ENCODE data around the gene ASCL4.
"Not testable (repeated sequence)": the region's sequence is repeated elsewhere in the genome, so short reads cannot be mapped to it uniquely, and the experiment has no call there.

Gene ASCL4, protein sequence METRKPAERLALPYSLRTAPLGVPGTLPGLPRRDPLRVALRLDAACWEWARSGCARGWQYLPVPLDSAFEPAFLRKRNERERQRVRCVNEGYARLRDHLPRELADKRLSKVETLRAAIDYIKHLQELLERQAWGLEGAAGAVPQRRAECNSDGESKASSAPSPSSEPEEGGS

GRCh38 chr12:107774349-107775029 lies at the start of gene ASCL4:
ASCL4 (plus strand) TSS chr12:107774704; CDS start chr12:107775219, 515 bp downstream.
- DNase-seq = no peak

- not testable (repeated sequence) for DNase-seq
Observed at GRCh38 chr12:107727327-107727726, 47.2 kb upstream of the ASCL4 start.

- not testable (repeated sequence) for DNase-seq
Observed at GRCh38 chr12:107727742-107728141, 46.8 kb upstream of the ASCL4 start.

DNA sequence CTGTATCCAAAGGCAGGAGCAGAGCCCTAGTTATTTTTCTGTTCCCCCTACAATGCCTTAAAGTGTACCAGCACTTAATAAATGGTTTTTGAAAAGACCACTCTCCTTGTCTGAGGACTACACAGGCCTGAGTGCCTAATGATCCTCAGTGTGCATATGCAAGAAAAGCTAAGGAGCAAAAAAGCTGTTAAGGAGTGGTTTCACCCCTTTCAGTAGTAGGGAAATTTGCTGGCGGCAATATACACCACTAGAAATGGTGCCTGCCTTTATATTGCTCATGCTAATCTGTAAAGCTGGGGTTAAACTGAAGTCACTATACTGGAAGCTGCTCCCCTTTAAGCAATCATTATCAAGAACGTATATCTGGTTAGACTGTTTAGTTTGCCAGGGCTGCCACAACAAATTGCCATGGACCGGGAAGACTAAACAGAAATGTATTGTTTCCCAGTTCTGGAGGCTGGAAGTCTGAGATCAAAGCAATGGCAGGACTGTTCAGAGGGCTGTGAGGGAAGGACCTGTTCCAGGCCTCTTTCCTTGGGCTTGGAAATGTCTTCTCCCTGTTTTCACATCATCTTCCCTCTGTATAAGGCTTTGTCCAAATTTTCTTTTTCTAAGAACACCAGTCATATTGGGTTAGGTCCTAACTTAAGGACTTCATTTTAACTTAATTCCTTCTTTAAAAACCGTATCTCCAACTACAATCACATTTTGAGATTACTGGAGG lies 43.7 kb upstream of the ASCL4 start:
- no peak for DNase-seq

DNA sequence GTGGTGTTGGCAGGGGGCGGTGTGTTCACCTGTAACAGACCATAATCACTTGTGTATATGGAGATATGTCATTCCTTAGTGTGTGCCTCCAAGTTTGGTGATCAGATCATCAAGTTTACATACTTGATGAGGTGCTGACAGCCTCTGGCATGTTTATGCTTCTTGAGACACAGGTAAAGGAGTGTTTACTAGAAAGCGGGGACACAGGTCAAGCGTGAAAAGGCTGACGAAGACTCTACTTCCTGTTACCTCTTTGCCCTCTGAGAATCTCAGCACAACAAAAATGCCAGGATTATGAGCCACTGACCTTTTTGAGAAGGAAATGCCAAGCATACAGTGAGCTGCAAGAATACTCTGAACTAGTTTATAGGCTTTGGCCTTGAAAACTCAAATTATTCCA lies 43.1 kb upstream of the ASCL4 start:
- DNase-seq = no peak

- no peak for DNase-seq
Observed at GRCh38 chr12:107732365-107732764, 42.1 kb upstream of the ASCL4 start.

GRCh38 chr12:107734139-107734538 lies 40.4 kb upstream of the ASCL4 start:
- DNase-seq = no peak

DNA sequence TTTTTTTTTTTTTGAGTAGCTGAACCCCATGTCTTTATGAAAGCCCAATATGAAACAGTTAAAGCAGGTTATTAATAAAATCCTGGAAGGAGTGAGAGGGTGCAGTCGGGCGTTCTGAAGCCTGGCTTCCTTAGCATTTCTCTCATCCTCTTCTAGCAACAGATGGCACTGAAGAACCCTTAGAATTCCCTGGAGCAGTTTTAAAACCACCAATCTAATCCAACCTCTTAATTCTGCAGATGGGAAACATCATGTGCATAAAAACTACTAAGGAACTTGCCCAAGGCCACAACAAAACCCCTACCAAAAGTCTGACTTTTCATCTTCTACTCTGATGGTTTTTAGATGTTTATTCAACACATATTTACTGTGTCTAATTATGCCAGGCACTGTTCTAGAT lies 38.7 kb upstream of the ASCL4 start:
- DNase-seq = no peak

DNA sequence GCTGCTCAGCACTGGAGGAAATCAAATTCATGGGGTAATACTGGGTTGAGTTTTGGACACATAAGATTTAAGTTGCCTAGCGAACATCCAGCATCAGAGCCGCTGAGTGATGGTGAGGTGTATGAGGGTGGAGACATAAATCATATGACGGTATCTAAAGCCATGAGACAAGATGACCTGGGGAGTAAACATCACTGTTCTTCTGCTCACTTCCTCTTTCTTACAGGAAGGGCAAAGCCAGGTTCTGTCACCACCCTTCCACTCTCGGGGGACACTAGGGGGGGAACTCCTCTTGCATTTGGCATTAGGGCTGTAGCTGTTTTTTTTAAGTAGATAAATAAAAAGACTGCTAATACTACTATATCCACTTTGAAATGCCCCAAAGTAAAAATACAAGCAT lies 37.6 kb upstream of the ASCL4 start:
- no peak for DNase-seq

DNA sequence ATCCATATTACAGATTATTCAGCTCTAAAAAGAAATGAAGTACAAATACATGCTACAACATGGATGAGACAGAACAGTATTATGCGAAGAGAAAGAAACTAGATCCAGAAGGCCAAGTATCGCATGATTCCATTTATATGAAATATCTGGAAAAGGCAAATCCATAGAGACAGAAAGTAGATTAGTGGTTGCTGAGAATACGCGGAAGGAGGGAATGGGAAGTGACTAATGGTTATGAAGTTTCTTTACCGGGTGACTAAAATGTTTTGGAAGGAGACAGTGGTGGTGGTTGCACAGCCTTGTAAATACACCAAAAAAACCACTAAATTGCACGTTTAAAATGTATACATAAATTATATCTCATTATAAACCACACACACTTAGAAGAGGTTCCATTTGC lies 26.0 kb upstream of the ASCL4 start:
- no peak for DNase-seq

GRCh38 chr12:107749083-107749482 lies 25.4 kb upstream of the ASCL4 start:
- no peak for DNase-seq

DNA sequence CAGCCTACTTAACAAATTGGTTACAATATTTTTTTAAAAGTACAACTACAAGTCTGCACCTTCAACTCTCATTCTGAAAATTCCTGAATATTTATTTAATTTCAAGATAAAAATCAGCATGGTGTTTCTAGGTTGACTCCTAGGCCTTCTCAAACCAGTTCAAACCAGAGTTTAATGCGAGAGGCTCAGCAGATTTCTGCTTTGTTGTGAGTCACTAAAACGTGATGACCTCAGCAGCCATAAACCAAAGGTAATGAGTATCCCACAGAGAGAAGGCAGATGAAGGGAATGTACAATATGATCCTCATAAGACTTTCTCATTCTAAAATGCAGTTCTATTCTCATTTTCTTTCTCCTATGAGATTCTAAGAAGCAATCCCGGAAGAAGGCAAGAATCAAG lies 15.1 kb upstream of the ASCL4 start:
- no peak for DNase-seq

DNA sequence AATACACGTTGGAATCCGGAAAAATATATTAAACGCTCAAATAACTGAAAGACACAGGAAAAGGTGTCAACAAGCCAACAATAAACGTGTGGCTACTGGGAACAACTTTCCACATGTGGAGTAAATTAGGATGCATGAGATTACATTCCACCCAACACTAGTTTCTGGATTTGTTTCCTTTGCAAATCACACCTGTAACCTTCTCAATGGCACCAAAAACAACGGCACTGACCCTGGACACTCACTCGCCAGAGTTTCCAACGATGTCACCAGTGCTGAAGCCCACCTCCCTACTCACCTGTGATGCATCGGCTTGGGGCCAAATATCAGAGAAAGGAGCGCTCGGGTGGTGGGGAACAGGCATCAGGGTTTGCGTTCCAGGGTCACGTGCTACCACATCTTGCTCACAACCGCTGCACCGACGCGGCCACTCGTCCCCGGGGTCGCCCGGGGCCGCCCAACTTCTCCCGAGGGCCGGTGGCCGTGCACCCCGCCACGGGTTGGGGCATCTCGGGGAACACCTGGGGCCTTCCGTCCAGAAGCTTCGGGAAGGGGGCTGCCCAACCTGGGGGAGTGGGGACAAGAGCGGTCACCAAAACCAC lies 14.2 kb upstream of the ASCL4 start:
- peak; percentile 19 for DNase-seq

DNA sequence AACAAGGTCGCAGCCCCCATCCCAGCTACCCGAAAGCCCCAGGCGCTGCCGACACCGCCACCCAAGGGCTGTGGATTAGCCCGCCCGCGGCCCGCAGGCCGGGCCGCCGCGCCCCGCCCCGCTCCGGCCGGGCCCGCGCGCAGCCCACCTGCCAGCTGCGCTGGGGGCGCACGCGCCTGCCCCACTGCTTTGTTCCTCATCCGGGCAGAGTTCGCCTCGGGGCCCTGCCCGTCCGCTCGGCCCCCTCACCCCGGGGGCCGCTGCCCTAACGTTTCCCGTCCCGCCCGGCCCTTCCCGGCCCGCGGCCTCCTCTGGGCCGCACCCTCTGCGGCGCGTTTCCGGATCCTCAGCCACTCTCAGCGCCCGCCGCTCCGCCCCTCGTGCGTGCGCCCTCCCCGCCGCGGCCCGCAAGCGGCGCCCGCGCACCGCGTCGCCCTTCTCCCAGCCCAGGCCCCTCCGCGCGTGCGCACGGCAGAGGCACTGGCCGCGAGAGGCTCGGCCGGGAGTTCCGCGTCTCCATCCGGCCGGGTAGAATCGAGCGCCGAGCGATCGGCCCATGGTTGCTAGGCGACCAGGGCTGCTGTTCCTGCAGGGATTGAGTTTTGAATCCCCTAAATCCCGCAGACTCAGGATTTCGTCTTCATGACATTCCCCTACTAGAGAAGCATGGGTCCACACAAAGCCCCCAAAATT lies 13.5 kb upstream of the ASCL4 start, which contains the start of gene PRDM4:
TSS of gene PRDM4 (minus strand) at position 329 of the 693 bp plus-strand sequence. CDS start 622 bp downstream, outside the sequence.
- peak; percentile 86 for DNase-seq

- no peak for DNase-seq
Observed at GRCh38 chr12:107761502-107761904, 13.0 kb upstream of the ASCL4 start.

- no peak for DNase-seq
Observed at GRCh38 chr12:107762874-107763273, 11.6 kb upstream of the ASCL4 start.

DNA sequence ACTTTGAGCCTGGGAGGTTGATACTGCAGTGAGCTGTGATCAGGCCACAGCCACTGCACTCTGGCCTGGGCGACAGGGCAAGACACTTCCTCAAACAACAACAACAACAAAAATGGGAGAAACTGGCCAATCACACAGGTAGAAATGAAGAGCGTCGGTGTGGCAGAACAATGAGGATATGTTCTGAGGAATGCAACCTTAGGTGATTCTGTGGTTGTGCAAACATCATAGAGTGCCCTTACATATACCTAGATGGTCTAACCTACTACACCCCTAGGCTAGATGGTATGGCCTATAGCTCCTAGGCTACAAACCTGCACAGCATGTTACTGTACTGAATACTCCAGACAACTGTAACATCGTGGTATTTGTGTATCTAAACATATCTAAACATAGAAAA lies 9.9 kb upstream of the ASCL4 start:
- no peak for DNase-seq

DNA sequence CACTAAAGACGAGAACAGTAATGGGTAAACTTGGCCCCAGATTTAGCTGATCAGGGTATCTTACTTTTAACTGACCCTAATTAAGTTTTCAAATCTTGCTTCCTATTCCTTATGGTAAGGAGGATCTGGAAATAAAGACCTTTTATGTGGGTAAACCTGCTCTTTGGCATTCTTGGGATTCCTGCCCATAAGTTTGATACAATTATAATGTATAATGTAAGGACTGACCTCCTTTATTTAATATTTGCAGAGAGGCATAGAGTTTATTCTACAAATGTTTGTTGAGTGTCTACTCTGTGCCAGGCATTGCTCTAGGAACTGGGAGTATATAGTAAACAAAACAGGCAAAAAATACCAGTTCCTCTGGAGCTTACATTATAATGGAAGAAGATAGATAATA lies 9.2 kb upstream of the ASCL4 start:
- no peak for DNase-seq

- no peak for DNase-seq
Observed at GRCh38 chr12:107767466-107767865, 7.0 kb upstream of the ASCL4 start.

- DNase-seq = no peak
Observed at GRCh38 chr12:107775093-107775721, 703 bp downstream of the ASCL4 start.

DNA sequence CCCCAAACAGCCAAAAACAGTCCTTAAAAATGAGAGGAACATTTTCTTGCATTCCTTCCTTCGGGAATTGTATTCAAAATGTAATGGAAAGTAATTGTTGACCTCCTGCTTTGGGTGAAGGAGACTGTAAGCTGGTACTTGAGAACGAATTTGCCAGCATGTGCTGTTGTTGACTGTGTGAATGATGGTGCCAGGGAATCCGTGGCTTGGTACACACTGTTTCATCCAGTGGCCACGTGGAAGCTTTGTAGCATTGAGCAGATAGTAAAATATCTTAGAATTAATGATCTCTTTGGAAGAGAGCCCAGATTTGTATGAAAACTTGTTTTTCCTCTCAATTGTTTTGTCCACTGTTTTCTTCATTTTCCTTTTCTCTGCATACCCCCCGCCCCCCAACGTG lies 1.7 kb downstream of the ASCL4 start:
- no peak for DNase-seq

DNA sequence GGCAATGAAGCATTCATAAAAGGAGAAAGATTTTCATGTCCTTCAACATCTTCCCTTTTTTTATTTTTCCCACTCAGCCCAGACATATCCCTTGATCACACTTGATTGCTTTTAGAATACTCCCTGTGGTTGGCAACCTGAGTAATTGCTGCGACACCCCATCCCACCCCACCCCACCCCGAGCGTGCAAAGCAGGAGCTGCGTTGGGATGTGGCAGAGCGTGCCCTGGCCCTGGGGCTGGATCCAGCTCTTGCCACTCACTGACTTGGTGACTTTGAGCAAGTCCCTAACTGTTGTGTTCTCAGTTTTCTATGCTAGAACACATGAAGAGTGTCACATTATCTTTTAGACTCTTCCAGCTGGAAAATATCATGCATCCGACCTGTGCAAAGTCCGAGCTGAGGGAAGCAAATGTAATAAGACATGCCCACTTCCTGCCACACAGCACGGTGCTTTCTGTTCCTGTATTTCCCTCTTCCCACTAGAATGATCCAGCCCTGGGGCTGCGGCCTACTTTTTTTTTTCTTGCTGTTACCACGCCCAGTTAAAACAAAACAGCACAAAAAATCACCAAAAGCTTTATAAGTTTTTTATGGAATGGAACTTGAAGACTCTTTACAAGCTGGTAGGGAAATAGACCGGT lies 4.0 kb downstream of the ASCL4 start:
- no peak for DNase-seq

Measured in activated CD4-positive, alpha-beta T cell treated with anti-CD3 and anti-CD28 coated beads, Interleukin-2, amount 50 U/mL, for 1 hour (primary cell).